IPS DF 19.7 (cell line): ENCODE measurements around the gene ZDHHC14.

Source experiments
- DNase-seq: peaks from one replicate; pipeline ENCODE4 v3.0.0-alpha.2; 2013; ENCODE audit warnings: low read depth, low spot score

The ZDHHC14 gene

DNA sequence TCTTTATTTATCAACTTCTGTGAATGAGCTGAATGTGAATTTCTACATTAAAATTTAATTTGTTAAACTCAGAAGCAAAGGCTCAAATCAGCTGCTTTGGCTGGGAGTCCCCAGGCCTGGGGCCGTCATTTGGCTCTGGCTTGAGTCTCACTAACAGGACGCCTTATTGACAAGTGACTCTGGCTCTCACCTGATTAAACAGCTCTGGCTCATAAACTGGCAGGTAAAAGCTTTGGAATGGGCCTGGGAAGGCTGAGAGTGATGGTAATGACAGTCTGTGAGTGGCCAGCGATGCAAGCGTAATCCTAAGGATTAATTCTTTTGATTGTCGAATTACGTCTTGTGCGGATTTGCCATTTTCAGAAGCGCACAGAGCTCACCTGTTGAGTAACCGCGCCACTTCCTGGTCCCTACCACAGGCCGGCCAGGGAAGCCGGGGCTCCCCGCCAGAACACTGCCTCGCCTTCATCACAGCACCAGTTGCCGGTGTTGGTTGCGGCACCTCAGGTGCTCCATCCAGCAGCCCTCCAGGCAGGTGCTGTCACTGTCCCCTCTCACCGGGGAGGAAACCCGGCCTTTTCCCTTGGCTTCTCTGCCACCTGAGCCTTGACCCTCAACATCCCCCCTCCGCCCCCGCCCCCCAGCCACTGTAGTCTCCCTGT, 110.7 kb downstream of the ZDHHC14 start:
- no peak for DNase-seq

DNA sequence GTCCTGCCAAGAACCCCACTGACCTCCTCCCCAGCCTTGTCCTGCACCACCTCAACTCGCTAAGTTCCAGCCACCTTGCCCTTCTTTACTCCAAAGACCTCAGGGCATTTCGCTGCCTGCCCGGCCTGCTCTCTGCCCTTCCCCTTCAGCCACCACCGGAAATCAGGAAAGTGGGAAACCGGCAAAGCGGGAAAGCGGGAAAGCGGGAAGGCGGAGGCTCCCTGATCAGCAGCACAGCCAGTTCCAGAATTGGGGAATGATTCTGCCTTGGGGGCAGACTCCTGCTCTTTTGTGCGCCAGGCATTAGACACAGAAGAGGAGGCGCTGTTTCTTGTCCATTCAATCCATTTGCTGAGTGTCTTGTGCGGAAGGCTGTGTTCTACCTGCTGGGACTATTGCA, 111.3 kb downstream of the ZDHHC14 start:
- no peak for DNase-seq

DNA sequence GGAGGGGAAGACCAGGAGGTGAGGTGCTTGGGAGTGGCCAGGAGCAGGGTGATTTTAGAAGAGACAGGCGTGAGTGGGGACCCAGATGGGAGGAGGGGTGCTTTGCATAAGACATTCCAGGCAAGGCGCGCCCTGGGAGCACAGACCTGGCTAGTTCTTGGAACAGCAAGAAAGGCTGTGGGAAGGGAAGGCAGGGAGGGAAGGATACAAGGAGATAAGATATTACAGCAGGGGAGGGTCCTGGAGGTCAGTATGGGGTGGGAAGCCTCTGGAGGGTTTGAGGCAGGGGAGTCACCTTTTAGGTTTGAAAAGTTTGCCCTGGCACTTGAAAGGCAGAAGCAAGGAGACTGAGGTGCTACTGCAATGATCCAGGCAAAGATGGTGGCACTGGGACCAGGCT, 111.8 kb downstream of the ZDHHC14 start:
- no peak for DNase-seq

- no peak for DNase-seq
Measured at GRCh38 chr6:157493173-157493572, 112.2 kb downstream of the ZDHHC14 start.

DNA sequence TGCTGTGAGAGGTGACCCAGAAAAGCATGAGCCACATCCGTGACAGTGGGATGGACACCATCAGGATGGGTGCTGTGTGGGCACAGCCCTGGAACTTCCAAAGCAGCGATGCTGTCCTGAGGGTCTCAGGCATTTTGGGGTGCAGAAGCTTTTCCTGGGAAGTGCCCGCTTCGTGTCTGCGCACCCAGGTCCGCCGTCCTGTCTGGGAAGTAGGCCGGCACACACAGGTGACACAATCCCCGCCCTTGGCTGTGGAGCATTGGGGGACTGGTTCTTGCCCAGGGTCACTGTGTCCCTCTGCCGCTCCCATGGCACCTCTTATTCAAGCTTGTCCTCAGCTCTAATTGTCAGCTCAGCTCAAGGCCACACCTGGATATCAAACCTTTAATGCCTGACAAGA, 112.6 kb downstream of the ZDHHC14 start:
- no peak for DNase-seq

- no peak for DNase-seq
Measured at GRCh38 chr6:157494132-157494710, 113.2 kb downstream of the ZDHHC14 start.

DNA sequence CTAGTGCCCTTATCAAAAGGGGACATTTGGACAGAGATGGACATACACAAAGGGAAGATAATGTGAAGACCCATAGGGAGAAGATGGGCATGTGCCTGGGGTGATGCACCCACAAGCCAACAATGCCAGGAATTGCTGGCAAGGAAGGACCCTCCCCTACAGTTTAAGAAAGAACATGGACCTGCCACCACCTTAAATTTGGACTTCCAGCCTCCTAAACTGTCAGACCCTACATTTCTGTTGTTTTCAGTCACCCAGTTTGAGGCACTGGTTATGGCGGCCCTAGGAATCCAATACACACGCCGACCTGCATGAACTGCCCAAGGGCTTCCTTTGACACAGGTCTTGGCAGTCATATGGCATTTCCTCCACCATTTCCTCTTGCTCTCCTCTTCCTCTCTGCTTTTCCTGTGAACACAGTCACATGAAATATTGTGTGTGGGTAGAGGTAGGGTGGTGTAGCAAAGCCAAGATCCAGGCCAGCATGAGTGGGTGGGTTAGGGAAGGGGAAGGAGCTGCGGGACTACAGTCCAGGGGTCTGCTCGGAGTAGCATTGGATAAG, 115.6 kb downstream of the ZDHHC14 start:
- DNase-seq = no peak

- DNase-seq = no peak
Measured at GRCh38 chr6:157497579-157497978, 116.6 kb downstream of the ZDHHC14 start.

DNA sequence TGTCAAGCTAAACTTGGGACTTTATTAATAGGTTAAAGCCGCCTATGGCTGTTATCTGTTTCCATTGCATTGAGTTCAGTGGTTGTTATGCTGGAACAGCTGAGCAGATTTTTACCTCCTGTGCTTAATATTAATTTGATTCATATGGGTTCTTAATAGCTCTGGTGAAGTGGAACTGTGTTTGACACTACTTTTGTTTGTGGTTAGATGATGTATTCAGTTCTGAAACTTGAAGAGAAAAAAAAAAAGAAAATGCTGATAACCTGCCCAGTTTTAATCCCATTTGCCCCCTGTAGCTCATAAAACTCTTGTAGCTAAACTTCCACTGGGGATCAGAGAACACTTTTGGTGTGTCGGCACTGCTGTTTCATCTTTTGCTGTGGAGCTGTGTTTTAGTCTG, 117.8 kb downstream of the ZDHHC14 start:
- no peak for DNase-seq

GRCh38 chr6:157500022-157500421, 119.0 kb downstream of the ZDHHC14 start:
- no peak for DNase-seq

- DNase-seq = no peak
Measured at GRCh38 chr6:157503018-157503747, 122.2 kb downstream of the ZDHHC14 start.

DNA sequence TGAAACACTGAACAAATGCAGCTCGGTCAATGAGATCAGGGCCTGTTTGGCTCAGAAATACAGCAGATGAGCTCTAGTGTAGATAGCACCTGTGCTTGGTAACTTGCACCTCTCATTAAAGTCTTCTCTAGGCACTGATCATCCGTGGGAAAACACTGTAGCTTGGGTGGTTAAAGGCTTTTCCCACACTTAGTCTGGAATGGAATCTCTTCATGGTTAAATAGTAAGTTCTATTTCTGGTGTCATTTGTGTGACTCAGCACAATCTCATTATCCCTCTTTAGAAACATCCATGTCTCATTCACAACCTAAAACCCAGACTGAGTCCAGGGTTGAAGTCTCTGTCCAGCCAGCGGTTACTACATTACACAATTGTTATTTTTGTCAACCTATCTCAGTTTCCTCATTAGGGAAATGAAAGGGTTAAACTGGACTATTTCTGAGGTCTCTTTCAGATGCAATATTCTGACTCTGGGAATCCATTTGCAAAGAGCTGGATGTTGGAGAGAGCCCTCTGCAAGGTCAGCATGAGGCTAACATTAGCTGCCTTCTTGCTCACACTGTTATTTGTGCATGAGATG, 125.0 kb downstream of the ZDHHC14 start:
- no peak for DNase-seq

GRCh38 chr6:157510323-157511188, 129.6 kb downstream of the ZDHHC14 start:
- DNase-seq = no peak

DNA sequence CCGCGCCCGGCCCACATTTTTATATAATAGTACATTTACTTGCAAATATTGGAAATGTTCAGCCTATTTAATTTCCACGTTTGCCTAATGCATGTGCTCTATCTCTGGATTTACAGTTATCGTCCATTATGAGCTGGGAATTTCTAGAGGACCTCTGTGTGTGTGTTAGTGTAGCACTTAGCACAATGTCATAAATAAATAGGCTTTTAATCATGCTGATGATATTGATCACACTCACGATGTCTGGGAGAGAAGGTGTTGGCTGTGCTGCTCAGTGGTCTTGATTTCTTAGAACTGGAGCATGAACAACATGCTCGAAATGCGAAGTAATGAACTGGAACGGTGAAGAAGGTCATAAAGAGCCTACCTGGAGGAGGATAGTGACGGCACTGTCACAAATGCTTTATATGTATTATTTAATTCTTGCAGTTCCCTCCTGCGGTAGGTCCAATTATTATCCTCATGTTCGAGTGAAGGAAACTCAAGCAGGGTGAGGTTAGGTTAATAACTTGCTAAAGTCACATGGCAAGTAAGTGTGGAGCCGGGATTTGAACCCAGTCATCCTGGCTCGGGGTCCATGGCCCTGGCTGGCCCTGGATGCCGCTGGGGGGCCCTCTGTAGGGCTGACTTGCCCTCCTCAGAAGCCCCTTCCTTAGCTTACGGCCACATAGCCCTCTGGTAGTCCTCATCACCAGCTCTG, 130.8 kb downstream of the ZDHHC14 start:
- DNase-seq = no peak

GRCh38 chr6:157512382-157512682, 131.3 kb downstream of the ZDHHC14 start:
- no peak for DNase-seq

- DNase-seq = no peak
Measured at GRCh38 chr6:157513004-157513603, 132.1 kb downstream of the ZDHHC14 start.

DNA sequence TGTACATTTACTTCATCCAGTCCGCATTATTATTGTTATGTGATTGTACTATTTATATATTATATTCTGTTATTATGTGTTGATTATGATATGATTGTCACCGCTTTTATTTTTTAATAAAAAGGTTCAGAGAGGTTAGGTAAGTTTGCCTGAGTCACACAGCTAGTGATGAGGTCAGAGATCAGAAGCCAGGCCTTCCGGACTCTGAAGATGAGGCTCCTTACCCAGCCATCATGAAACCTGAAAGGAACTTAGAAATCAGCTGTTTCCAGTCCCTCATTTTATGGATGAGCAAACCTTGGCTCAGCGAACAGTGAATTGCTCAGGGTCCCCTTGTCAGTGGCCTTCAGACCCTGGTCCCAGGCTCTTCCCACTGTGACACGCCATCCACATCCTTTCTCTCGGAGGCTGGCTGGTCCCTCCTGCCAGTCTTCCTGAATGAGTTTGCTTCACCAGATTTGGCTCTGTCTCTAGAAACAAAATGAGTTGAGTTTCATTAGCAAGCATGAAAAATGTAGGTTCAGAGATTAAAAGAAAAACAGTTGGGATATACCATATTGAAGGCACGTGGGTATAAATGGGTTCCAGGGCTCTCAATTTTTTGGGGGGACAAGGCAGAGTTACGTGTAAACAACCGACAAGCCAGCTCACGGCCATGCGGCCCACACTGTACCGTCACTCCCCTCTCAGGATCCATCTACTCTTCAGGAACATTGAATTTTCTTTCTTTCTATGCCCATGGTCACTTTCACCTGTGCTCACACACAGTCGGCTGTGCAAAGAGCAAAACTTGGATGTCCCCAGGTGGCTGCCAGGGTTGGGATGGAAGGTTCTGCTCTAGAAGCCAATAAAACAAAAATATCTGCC, 132.9 kb downstream of the ZDHHC14 start:
- no peak for DNase-seq

DNA sequence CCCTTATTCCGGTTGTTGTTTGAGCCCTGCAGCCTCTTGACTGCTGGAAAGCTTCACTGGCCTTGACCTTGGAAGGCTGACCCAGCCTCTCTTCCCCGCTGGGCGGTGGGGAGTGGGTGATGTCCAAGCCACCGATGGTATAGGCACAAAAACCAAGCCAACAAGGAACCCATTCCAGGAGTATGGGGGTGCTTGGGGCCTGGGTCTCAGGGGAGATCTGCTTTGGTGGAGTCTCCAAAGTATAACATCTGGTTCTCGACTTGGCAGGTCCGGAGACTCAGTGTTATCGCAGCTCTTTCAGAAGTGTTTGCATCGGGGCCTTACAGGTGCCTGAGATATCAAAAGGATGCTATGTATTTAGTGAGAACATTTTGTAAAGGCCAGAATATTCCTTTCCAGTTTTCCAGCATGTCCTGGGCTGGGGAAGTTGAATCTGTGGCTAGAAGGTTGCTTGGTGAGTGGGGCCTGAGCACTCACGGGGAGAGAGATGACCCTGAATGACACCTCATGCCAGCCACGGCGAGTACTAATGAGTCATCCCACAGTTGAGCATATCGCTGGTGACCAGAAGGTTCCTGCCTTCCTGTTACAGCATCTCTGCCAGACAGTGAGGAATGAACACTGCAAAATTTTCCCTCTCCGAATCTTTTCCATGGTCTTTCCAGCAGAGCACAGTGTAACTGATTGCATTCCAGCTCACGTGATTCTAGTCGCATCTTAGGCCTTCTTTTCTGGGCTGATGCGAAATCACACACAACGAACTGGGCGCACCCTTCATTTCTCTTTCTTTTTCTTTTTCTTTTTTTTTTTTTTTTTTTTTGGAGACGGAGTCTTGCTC, 133.9 kb downstream of the ZDHHC14 start:
- DNase-seq = no peak
